Esophagus squamous epithelium (tissue), 5 donors: ENCODE measurements around the gene LRRC8C. TPM values are rescaled to one million over a fixed set of nuclear protein-coding genes. Genes with fewer than 3 reads are reported as not detected.

Experiments
- DNase-seq: peaks from one replicate; lab custom pipeline; 2025; lab: John Stamatoyannopoulos, UW
- H3K27ac ChIP-seq, 4 donors: fragments of 200-600 bp; sonication (generic); one replicate each; pipeline ENCODE4 v1.5.1; 2016 to 2019; ENCODE audit warnings: mild to moderate bottlenecking in 1 of 4
- H3K27me3 ChIP-seq, 4 donors: fragments of 200-600 bp; sonication (generic); 1 replicate in 3 of 4; 2 replicates in 1 of 4; pipeline versions ENCODE4 v1.5.1 to v1.6.0; 2017 to 2021; ENCODE audit warnings: antibody characterized with exemption in 1 of 4
- H3K36me3 ChIP-seq, 3 donors: fragments of 200-600 bp; sonication (generic); one replicate each; pipeline ENCODE4 v1.5.1; 2016 to 2019
- H3K4me1 ChIP-seq, 3 donors: fragments of 200-600 bp; sonication (generic); one replicate each; pipeline ENCODE4 v1.5.1; 2017 to 2019
- H3K4me3 ChIP-seq, 4 donors: fragments of 200-600 bp; sonication (generic); 1 replicate in 3 of 4; 2 replicates in 1 of 4; pipeline ENCODE4 v1.5.1; 2016 to 2019; ENCODE audit warnings: mild to moderate bottlenecking in 2 of 4, moderate library complexity in 1 of 4
- H3K9me3 ChIP-seq, 3 donors: fragments of 200-600 bp; sonication (generic); one replicate each; pipeline ENCODE4 v1.5.1; 2016 to 2019
- POLR2A ChIP-seq, 4 donors: fragments of 450-650 bp; IDR thresholded peaks; one replicate each; pipeline ENCODE4 v1.6.1; 2017; ENCODE audit warnings: antibody characterized with exemption in 4 of 4, mild to moderate bottlenecking in 4 of 4, moderate library complexity in 3 of 4
- WGBS, 2 donors: methylation state at CpG; one replicate each; pipeline ENCODE4 v1.1.5; 2018; 5-methylcytosine and 5-hydroxymethylcytosine counted together
- intact Hi-C: fragments of 100-400 bp; cut with DNase I; formaldehyde crosslinking; loops from one replicate; pipeline ENCODE4 v1.15.0; 2022
- total RNA-seq, 4 donors: library from RNA; depleted of rRNA; stranded (reverse); fragments of >200 nt; gene quantifications; one replicate each; pipeline ENCODE4 v1.1.0, GENCODE V29; 2016
- TF ChIP-seq, protein P1 (sequence below), 6 experiments: fragments of 450-650 bp in 4 of 6; fragments of 200-600 bp in 2 of 6; sonication (generic) in 2 of 6; IDR thresholded peaks; one replicate each; pipeline ENCODE4 v1.5.1; 2016 to 2019; ENCODE audit warnings: antibody characterized with exemption in 6 of 6, mild to moderate bottlenecking in 4 of 6, moderate library complexity in 4 of 6
- donor health status: DM: yes; HTN: yes; CAD: no.

The LRRC8C gene
- total RNA-seq, 4 donors from 2014 or later: 1.4 to 5.0 (median 3.2) TPM

DNA sequence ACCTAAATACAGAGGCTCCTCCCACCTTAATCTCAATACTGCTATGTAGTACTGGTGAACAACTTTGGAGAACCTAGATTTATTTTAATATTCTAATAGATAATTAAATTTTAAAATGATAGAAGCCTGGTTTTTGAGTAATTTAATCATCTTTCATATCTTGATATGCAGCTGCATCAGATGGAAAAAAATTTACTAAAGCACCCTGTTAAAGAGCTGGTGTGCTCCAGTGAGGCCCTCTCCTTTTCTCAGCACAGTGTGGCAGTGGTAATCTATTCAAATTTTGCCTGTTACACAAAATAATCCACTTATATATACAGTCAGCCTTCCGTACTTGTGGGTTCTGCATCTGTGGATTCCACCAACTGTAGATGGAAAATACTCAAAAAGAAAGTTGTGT lies 82.8 kb downstream of the LRRC8C start:
- H3K36me3 ChIP-seq: peaks cover 0 to 19% (median 0%) of the 10 kb centered on the region in 3 donors
- H3K27ac ChIP-seq: no peak overlapping the region
- H3K4me3 ChIP-seq: no peak overlapping the region
- no peak for DNase-seq
- intact Hi-C loops: no loop called here
- H3K9me3 ChIP-seq: no peaks in the 10 kb centered on the region
- H3K27me3 ChIP-seq: no peaks in the 10 kb centered on the region
- H3K4me1 ChIP-seq: peaks cover 0 to 21% (median 0%) of the 10 kb centered on the region in 3 donors
- 91 to 100% methylated on average over 1 of the region's 1 CpG for WGBS, 2 donors
- TF ChIP-seq, protein P1, sequence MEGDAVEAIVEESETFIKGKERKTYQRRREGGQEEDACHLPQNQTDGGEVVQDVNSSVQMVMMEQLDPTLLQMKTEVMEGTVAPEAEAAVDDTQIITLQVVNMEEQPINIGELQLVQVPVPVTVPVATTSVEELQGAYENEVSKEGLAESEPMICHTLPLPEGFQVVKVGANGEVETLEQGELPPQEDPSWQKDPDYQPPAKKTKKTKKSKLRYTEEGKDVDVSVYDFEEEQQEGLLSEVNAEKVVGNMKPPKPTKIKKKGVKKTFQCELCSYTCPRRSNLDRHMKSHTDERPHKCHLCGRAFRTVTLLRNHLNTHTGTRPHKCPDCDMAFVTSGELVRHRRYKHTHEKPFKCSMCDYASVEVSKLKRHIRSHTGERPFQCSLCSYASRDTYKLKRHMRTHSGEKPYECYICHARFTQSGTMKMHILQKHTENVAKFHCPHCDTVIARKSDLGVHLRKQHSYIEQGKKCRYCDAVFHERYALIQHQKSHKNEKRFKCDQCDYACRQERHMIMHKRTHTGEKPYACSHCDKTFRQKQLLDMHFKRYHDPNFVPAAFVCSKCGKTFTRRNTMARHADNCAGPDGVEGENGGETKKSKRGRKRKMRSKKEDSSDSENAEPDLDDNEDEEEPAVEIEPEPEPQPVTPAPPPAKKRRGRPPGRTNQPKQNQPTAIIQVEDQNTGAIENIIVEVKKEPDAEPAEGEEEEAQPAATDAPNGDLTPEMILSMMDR (IDR thresholded peaks at IDR 0.05): no peak
- no peak for TF ChIP-seq POLR2A (IDR thresholded peaks at IDR 0.05)

- H3K4me1 ChIP-seq: peaks cover under 1 to 43% (median 7%) of the 10 kb centered on the region in 3 donors
- no peaks in the 10 kb centered on the region for H3K9me3 ChIP-seq
- intact Hi-C loops: no loop called here
- H3K27ac ChIP-seq: peak overlapping the region in 3 of 4 donors; percentile 41 to 65 (median 56)
- H3K4me3 ChIP-seq: no peak overlapping the region
- 50 to 52% methylated on average over 5 of the region's 5 CpGs for WGBS, 2 donors
- no peaks in the 10 kb centered on the region for H3K36me3 ChIP-seq
- no peaks in the 10 kb centered on the region for H3K27me3 ChIP-seq
- TF ChIP-seq POLR2A (IDR thresholded peaks at IDR 0.05): no peak
- TF ChIP-seq, protein P1 (IDR thresholded peaks at IDR 0.05): peak in 1 of 6 experiments; percentile 22
- DNase-seq: no peak
Observed at GRCh38 chr1:89719502-89720306, 86.8 kb downstream of the LRRC8C start.

DNA sequence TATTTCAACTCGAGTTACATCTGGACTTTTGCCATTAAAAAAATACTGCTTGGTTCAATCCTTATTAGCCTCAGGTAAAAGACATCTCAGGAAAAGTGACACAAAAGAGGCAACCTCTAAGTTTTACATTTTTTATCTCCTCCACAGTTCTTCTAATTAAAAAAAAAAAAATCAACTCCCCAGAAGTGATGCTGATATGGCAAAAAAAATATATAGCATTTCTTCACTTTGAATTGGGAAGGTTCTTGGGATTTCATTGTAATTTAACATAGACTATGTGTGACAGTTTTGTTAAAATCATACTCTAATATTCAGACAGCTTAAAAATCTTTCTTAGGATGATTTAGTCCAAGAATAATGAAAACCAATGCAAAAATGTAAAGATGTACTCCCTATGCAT lies 87.9 kb downstream of the LRRC8C start:
- intact Hi-C loops: no loop called here
- no peaks in the 10 kb centered on the region for H3K9me3 ChIP-seq
- 47 to 52% methylated on average over 1 of the region's 1 CpG for WGBS, 2 donors
- H3K4me1 ChIP-seq: peaks cover 7 to 48% (median 10%) of the 10 kb centered on the region in 3 donors
- DNase-seq: no peak
- no peak for TF ChIP-seq POLR2A (IDR thresholded peaks at IDR 0.05)
- TF ChIP-seq, protein P1 (IDR thresholded peaks at IDR 0.05): no peak
- H3K27me3 ChIP-seq: no peaks in the 10 kb centered on the region
- peak overlapping the region in 2 of 4 donors; percentile 10 to 56 for H3K27ac ChIP-seq
- no peaks in the 10 kb centered on the region for H3K36me3 ChIP-seq
- H3K4me3 ChIP-seq: no peak overlapping the region

DNA sequence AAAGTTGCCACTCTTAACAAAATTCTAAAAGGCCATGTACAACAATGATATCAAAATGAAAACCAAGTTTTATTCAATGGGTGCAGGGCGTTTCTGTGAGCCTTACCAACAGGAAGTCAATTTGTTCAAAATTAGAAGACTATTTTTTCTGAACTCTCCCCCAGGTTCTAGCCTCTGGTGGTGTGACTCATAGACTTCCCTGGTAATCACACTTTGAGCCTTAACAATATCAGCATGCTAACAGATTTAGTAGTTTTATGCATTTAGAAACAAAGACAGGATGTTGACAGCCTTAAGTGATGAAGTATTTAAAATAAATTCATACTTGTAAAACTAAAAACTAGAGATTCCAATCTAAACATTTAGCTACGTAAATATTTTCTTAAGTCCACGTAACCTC lies 88.4 kb downstream of the LRRC8C start:
- Histone ChIP-seq H3K4me1 (peaks cover 7 to 48% (median 10%) of the 10 kb centered on the region in 3 donors), H3K9me3 (no peaks in the 10 kb centered on the region), H3K36me3 (no peaks in the 10 kb centered on the region), H3K27me3 (no peaks in the 10 kb centered on the region), H3K4me3 (no peak overlapping the region), H3K27ac (peak overlapping the region in 2 of 4 donors; percentile 13 to 56)
- no peak for DNase-seq
- intact Hi-C loops: no loop called here
- WGBS, 2 donors: 56% methylated on average over 3 of the region's 3 CpGs
- TF ChIP-seq, protein P1 (IDR thresholded peaks at IDR 0.05): no peak
- no peak for TF ChIP-seq POLR2A (IDR thresholded peaks at IDR 0.05)

DNA sequence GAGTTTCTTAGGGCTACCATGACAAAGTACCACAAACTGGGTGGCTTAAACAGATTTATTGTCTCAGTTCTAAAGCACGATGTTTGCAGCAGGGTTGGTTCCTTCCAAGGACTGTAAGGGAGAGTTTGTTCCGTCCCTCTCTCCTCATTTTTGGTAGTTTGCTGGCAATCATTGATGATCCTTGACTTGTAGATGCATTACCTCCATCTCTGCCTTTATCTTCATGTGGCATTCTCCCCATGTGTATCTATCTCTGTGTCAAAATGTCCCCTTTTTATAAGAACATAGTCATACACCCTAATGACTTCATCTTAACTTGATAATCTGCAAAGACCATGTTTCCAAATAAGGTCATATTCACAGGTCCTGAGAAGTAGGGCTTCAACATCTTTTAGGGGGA lies 90.2 kb downstream of the LRRC8C start:
- no peak for DNase-seq

More for the DNA sequence above, 90.2 kb downstream of the LRRC8C start:
- Histone ChIP-seq H3K4me3 (no peak overlapping the region), H3K27me3 (no peaks in the 10 kb centered on the region), H3K36me3 (no peaks in the 10 kb centered on the region), H3K4me1 (peaks cover 7 to 48% (median 10%) of the 10 kb centered on the region in 3 donors), H3K27ac (no peak overlapping the region), H3K9me3 (no peaks in the 10 kb centered on the region)
- WGBS, 2 donors: 96 to 100% methylated on average over 2 of the region's 2 CpGs
- intact Hi-C loops: no loop called here
- TF ChIP-seq POLR2A (IDR thresholded peaks at IDR 0.05): no peak
- TF ChIP-seq, protein P1 (IDR thresholded peaks at IDR 0.05): no peak
